ENCODE data around the gene GTSE1.

DNA sequence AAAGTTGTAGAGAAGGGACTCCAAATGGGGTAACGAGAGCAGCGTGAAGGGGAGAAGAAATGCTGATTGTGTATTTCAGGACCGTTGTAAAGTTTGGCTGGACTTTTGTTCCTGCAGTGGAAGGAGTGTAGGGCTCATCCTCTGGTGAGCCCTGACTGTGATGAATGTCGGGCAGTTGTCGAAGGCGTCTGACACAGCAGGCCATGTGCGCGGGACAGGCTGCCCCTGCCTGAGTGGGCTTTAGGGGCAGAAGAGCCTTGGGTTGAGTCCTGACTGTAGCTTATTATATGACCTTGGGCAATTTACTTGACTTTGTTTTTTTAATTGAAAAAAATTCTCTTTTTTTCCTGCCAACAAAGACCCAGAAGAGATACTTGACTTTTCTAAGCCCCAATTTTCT lies 42.0 kb downstream of the GTSE1 start:
- TF ChIP-seq, protein P1, sequence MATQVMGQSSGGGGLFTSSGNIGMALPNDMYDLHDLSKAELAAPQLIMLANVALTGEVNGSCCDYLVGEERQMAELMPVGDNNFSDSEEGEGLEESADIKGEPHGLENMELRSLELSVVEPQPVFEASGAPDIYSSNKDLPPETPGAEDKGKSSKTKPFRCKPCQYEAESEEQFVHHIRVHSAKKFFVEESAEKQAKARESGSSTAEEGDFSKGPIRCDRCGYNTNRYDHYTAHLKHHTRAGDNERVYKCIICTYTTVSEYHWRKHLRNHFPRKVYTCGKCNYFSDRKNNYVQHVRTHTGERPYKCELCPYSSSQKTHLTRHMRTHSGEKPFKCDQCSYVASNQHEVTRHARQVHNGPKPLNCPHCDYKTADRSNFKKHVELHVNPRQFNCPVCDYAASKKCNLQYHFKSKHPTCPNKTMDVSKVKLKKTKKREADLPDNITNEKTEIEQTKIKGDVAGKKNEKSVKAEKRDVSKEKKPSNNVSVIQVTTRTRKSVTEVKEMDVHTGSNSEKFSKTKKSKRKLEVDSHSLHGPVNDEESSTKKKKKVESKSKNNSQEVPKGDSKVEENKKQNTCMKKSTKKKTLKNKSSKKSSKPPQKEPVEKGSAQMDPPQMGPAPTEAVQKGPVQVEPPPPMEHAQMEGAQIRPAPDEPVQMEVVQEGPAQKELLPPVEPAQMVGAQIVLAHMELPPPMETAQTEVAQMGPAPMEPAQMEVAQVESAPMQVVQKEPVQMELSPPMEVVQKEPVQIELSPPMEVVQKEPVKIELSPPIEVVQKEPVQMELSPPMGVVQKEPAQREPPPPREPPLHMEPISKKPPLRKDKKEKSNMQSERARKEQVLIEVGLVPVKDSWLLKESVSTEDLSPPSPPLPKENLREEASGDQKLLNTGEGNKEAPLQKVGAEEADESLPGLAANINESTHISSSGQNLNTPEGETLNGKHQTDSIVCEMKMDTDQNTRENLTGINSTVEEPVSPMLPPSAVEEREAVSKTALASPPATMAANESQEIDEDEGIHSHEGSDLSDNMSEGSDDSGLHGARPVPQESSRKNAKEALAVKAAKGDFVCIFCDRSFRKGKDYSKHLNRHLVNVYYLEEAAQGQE (IDR thresholded peaks at IDR 0.05; ENCODE audit: insufficient read depth in 1 of 2, low read depth in 2 of 2, low read length in 2 of 2), result no peak
- no peak for TF ChIP-seq POLR2AphosphoS5 (IDR thresholded peaks at IDR 0.05; ENCODE audit: low read depth, low read length)
- no peak for TF ChIP-seq TAF1 (IDR thresholded peaks at IDR 0.05; ENCODE audit: borderline replicate concordance, insufficient read depth, low read length)
- TF ChIP-seq FOXP2 (optimal IDR thresholded peaks at IDR 0.05; ENCODE audit: borderline replicate concordance, extremely low read depth, extremely low read length, insufficient read depth), result no peak
